CD4-positive, CD25-positive, alpha-beta regulatory T cell (primary cell): ENCODE data around the gene LUZP2. TPM values are rescaled to one million over a fixed set of nuclear protein-coding genes. Genes with fewer than 3 reads are reported as not detected.

Experiments used
- ATAC-seq, 2 donors: fragments of 150-1000 bp; cut with Tn5 transposase; one replicate each; pipeline ENCODE4 v1.10.0; 2021; ENCODE audit warnings: low read depth in 2 of 2, moderate number of reproducible peaks in 2 of 2, moderate library complexity in 1 of 2
- DNase-seq, 3 donors: peaks; one replicate each; pipeline versions ENCODE4 v3.0.0 to v3.0.0-alpha.2; 2012 to 2022; ENCODE audit warnings: mixed read lengths in 1 of 3
- H3K27ac ChIP-seq: one replicate; pipeline ENCODE4 v1.7.0; 2013; ENCODE audit warnings: mild to moderate bottlenecking, low read length; ENCODE audit not compliant: insufficient read depth, poor library complexity, severe bottlenecking
- H3K27me3 ChIP-seq: one replicate; pipeline ENCODE4 v1.7.0; 2013; ENCODE audit warnings: low read length; ENCODE audit not compliant: control insufficient read depth, insufficient read depth
- H3K36me3 ChIP-seq: one replicate; pipeline ENCODE4 v1.7.0; 2013; ENCODE audit warnings: mild to moderate bottlenecking, low read length, moderate library complexity; ENCODE audit not compliant: control insufficient read depth, insufficient read depth
- H3K4me1 ChIP-seq: 2 replicates; pipeline ENCODE4 v1.7.0; 2013; ENCODE audit warnings: mild to moderate bottlenecking, low read length; ENCODE audit not compliant: insufficient read depth, control insufficient read depth, poor library complexity, severe bottlenecking
- H3K4me3 ChIP-seq: one replicate; pipeline ENCODE4 v1.7.0; 2013; ENCODE audit warnings: low read depth, mild to moderate bottlenecking, low read length, moderate library complexity
- H3K9me3 ChIP-seq, 2 experiments: 1 replicate in 1 of 2; 2 replicates in 1 of 2; pipeline ENCODE4 v1.7.0; 2013; ENCODE audit warnings: low read length in 2 of 2, mild to moderate bottlenecking in 1 of 2, moderate library complexity in 1 of 2; ENCODE audit not compliant: control insufficient read depth in 2 of 2
- H3K27ac Mint-ChIP-seq, 3 donors: one replicate each; pipeline ENCODE4 v1.8.0; 2020 to 2022; ENCODE audit warnings: mild to moderate bottlenecking in 3 of 3, mixed read lengths in 3 of 3, moderate library complexity in 2 of 3
- H3K27me3 Mint-ChIP-seq: one replicate; pipeline ENCODE4 v1.8.0; 2022; ENCODE audit warnings: mild to moderate bottlenecking, mixed read lengths
- H3K36me3 Mint-ChIP-seq: one replicate; pipeline ENCODE4 v1.8.0; 2020; ENCODE audit warnings: mixed read lengths
- H3K4me1 Mint-ChIP-seq, 4 donors: one replicate each; pipeline ENCODE4 v1.8.0; 2020 to 2022; ENCODE audit warnings: mixed read lengths in 4 of 4, mild to moderate bottlenecking in 1 of 4
- H3K4me3 Mint-ChIP-seq, 4 donors: one replicate each; pipeline ENCODE4 v1.8.0; 2020 to 2022; ENCODE audit warnings: mild to moderate bottlenecking in 4 of 4, mixed read lengths in 4 of 4, moderate library complexity in 3 of 4
- H3K9me3 Mint-ChIP-seq, 7 donors: one replicate each; pipeline ENCODE4 v1.8.0; 2020 to 2022; ENCODE audit warnings: mixed read lengths in 7 of 7, mild to moderate bottlenecking in 3 of 7, moderate library complexity in 2 of 7
- polyA plus RNA-seq, 4 donors: library from polyadenylated mRNA; unstranded; fragments of 300-500 nt; fragmentation: Illumina TruSeq; gene quantifications; one replicate each; pipeline ENCODE4 v1.2.3, GENCODE V29; 2021
- total RNA-seq: library from RNA; stranded (reverse); gene quantifications from one replicate; pipeline ENCODE4 v1.2.3, GENCODE V29; 2022

LUZP2 gene
- total and polyA plus RNA-seq, 5 donors from 2014 or later: not detected

- H3K4me1 Mint-ChIP-seq: no peaks in the 10 kb centered on the region
- H3K36me3 Mint-ChIP-seq: no peaks in the 10 kb centered on the region
- Histone ChIP-seq H3K27me3 (no peaks in the 10 kb centered on the region), H3K36me3 (no peaks in the 10 kb centered on the region), H3K9me3 (no peaks in the 10 kb centered on the region), H3K27ac (no peak overlapping the region), H3K4me3 (no peak overlapping the region), H3K4me1 (no peaks in the 10 kb centered on the region)
- DNase-seq (no peak), ATAC-seq (no peak)
- H3K27ac Mint-ChIP-seq: no peak overlapping the region
- peaks cover 5 to 19% (median 9%) of the 10 kb centered on the region in 7 donors for H3K9me3 Mint-ChIP-seq
- H3K4me3 Mint-ChIP-seq: no peak overlapping the region
- H3K27me3 Mint-ChIP-seq: no peaks in the 10 kb centered on the region
Observed at GRCh38 chr11:24516638-24517037, 19.8 kb downstream of the LUZP2 start.

GRCh38 chr11:24521601-24522000 is 24.7 kb downstream of the LUZP2 start:
- Histone ChIP-seq H3K9me3 (no peaks in the 10 kb centered on the region), H3K4me3 (no peak overlapping the region), H3K27ac (no peak overlapping the region), H3K36me3 (no peaks in the 10 kb centered on the region), H3K4me1 (no peaks in the 10 kb centered on the region), H3K27me3 (no peaks in the 10 kb centered on the region)
- Mint-ChIP-seq H3K4me3 (no peak overlapping the region), H3K4me1 (no peaks in the 10 kb centered on the region), H3K27ac (no peak overlapping the region), H3K27me3 (no peaks in the 10 kb centered on the region), H3K9me3 (peaks cover 0 to 11% (median 4%) of the 10 kb centered on the region in 7 donors), H3K36me3 (no peaks in the 10 kb centered on the region)
- no peak for DNase-seq
- no peak for ATAC-seq

DNA sequence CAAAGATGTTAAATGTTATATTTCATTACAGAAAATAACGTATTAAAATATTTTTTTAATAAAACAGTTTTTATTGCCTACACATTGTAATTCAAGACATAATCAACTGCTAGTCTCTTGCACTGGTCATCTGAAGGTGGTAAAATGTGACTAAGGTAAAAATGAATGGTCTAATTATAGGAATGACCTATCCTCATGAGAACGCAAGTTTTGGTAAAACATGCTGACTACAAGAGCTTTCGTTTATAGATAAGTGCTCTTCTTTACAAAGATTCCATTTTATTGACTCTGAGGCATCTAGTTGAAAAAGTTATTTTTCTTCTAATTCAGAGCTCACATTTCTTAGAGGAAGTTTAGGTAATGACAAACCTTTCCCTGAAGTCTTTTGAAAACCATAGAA is 27.3 kb downstream of the LUZP2 start:
- Mint-ChIP-seq H3K4me1 (no peaks in the 10 kb centered on the region), H3K36me3 (no peaks in the 10 kb centered on the region), H3K4me3 (no peak overlapping the region), H3K9me3 (peaks cover 0 to 9% (median 5%) of the 10 kb centered on the region in 7 donors), H3K27me3 (no peaks in the 10 kb centered on the region), H3K27ac (no peak overlapping the region)
- no peaks in the 10 kb centered on the region for H3K9me3 ChIP-seq
- no peaks in the 10 kb centered on the region for H3K4me1 ChIP-seq
- DNase-seq: no peak
- no peaks in the 10 kb centered on the region for H3K27me3 ChIP-seq
- no peak overlapping the region for H3K27ac ChIP-seq
- H3K36me3 ChIP-seq: no peaks in the 10 kb centered on the region
- no peak for ATAC-seq
- H3K4me3 ChIP-seq: no peak overlapping the region

GRCh38 chr11:24531528-24531927 is 34.7 kb downstream of the LUZP2 start:
- H3K36me3 ChIP-seq: no peaks in the 10 kb centered on the region
- H3K4me3 ChIP-seq: no peak overlapping the region
- H3K9me3 ChIP-seq: no peaks in the 10 kb centered on the region
- ATAC-seq (no peak), DNase-seq (no peak)
- no peaks in the 10 kb centered on the region for H3K36me3 Mint-ChIP-seq
- H3K4me1 Mint-ChIP-seq: no peaks in the 10 kb centered on the region
- H3K4me1 ChIP-seq: no peaks in the 10 kb centered on the region
- no peaks in the 10 kb centered on the region for H3K27me3 ChIP-seq
- no peaks in the 10 kb centered on the region for H3K27me3 Mint-ChIP-seq
- no peak overlapping the region for H3K27ac ChIP-seq
- no peak overlapping the region for H3K27ac Mint-ChIP-seq
- no peak overlapping the region for H3K4me3 Mint-ChIP-seq
- H3K9me3 Mint-ChIP-seq: peaks cover 3 to 14% (median 7%) of the 10 kb centered on the region in 7 donors

GRCh38 chr11:24543771-24544170 is 46.9 kb downstream of the LUZP2 start:
- Mint-ChIP-seq H3K4me1 (no peaks in the 10 kb centered on the region), H3K27ac (no peak overlapping the region), H3K36me3 (no peaks in the 10 kb centered on the region), H3K4me3 (no peak overlapping the region), H3K9me3 (peaks cover 0 to 27% (median 4%) of the 10 kb centered on the region in 7 donors), H3K27me3 (no peaks in the 10 kb centered on the region)
- Histone ChIP-seq H3K27me3 (no peaks in the 10 kb centered on the region), H3K9me3 (peaks cover 0 to 2% of the 10 kb centered on the region in 2 experiments), H3K4me1 (no peaks in the 10 kb centered on the region), H3K27ac (no peak overlapping the region), H3K4me3 (no peak overlapping the region), H3K36me3 (no peaks in the 10 kb centered on the region)
- DNase-seq: no peak
- ATAC-seq: no peak

DNA sequence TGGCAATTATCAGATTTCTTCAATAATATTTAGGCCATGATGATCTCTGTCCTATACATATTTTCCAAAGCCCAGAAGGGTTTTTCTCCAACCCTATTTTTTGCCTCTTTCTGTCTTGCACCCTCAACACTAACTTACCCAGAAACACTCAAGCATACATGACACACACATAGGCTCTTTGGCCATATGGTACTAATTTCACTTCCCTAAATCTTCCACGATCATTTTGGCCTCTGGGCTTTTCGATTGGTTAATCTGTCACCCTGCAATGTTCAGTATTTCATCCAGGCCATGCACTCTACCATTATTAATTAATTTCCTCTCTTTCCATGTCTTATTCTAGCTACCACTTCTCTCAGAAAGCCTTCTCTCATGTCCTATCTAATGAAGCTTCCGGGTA is 59.8 kb downstream of the LUZP2 start:
- Mint-ChIP-seq H3K27ac (no peak overlapping the region), H3K9me3 (peaks cover under 1 to 13% (median 4%) of the 10 kb centered on the region in 7 donors), H3K27me3 (no peaks in the 10 kb centered on the region), H3K4me3 (no peak overlapping the region), H3K4me1 (no peaks in the 10 kb centered on the region), H3K36me3 (no peaks in the 10 kb centered on the region)
- no peak overlapping the region for H3K27ac ChIP-seq
- ATAC-seq (no peak), DNase-seq (no peak)
- no peaks in the 10 kb centered on the region for H3K4me1 ChIP-seq
- no peak overlapping the region for H3K4me3 ChIP-seq
- no peaks in the 10 kb centered on the region for H3K36me3 ChIP-seq
- H3K27me3 ChIP-seq: no peaks in the 10 kb centered on the region
- peaks cover 0 to 5% of the 10 kb centered on the region in 2 experiments for H3K9me3 ChIP-seq

DNA sequence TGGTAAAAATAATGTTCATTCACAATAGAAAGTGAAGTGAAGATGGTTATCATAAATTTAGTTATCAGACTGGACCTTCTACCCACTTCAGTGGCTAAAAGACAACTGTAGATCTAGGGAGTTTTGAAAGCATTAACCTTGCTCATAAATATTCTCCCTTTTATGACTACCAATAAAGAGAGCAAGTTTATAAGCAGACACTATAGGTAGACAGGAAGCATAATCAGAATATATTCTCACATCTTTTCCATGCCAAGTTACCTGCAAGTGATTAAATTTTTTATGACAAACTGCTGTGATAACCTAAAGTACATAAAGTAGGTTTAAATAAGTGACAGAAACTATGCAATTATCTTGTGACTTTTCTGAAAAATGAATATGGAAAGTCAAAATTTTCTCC is 62.5 kb downstream of the LUZP2 start:
- no peaks in the 10 kb centered on the region for H3K4me1 Mint-ChIP-seq
- no peak overlapping the region for H3K27ac ChIP-seq

GRCh38 chr11:24560324-24560723 is 63.5 kb downstream of the LUZP2 start:
- DNase-seq: no peak
- Mint-ChIP-seq H3K27ac (no peak overlapping the region), H3K4me1 (no peaks in the 10 kb centered on the region)

More for the DNA sequence above, 62.5 kb downstream of the LUZP2 start:
- Histone ChIP-seq H3K4me3 (no peak overlapping the region), H3K27me3 (no peaks in the 10 kb centered on the region), H3K9me3 (peaks cover 0 to 5% of the 10 kb centered on the region in 2 experiments), H3K36me3 (no peaks in the 10 kb centered on the region), H3K4me1 (no peaks in the 10 kb centered on the region)
- H3K36me3 Mint-ChIP-seq: no peaks in the 10 kb centered on the region
- H3K4me3 Mint-ChIP-seq: no peak overlapping the region
- no peak overlapping the region for H3K27ac Mint-ChIP-seq
- peaks cover 2 to 20% (median 5%) of the 10 kb centered on the region in 7 donors for H3K9me3 Mint-ChIP-seq
- DNase-seq (no peak), ATAC-seq (no peak)
- H3K27me3 Mint-ChIP-seq: no peaks in the 10 kb centered on the region

More at GRCh38 chr11:24560324-24560723, 63.5 kb downstream of the LUZP2 start:
- H3K9me3 ChIP-seq: peaks cover 0 to 9% of the 10 kb centered on the region in 2 experiments
- no peak for ATAC-seq
- H3K27me3 ChIP-seq: no peaks in the 10 kb centered on the region
- H3K36me3 Mint-ChIP-seq: no peaks in the 10 kb centered on the region
- H3K4me3 Mint-ChIP-seq: no peak overlapping the region
- no peaks in the 10 kb centered on the region for H3K36me3 ChIP-seq
- peaks cover 0 to 19% (median 4%) of the 10 kb centered on the region in 7 donors for H3K9me3 Mint-ChIP-seq
- H3K4me1 ChIP-seq: no peaks in the 10 kb centered on the region
- no peak overlapping the region for H3K4me3 ChIP-seq
- no peaks in the 10 kb centered on the region for H3K27me3 Mint-ChIP-seq
- no peak overlapping the region for H3K27ac ChIP-seq
